ENCODE measurements around the gene BNC2.

The BNC2 gene

DNA sequence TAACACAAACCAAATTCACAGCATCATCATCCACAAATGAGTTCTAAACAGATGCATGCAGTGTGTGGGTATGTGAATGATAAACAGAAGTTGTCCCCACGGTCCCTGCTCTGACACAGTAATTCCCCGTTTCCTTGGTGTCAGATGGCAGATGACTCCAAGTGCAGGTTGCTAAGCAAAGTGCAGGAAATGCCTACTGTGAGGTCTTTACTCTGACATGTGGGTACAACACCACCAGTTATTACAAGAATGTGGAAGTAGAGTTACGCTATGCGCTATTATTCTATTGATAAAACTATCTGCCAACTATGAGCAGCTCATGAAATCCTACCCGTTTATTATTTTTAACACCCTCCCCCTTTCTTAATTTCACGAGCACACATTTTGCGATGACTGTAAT is 448.9 kb downstream of the BNC2 start:
- DNase-seq, result no peak

DNA sequence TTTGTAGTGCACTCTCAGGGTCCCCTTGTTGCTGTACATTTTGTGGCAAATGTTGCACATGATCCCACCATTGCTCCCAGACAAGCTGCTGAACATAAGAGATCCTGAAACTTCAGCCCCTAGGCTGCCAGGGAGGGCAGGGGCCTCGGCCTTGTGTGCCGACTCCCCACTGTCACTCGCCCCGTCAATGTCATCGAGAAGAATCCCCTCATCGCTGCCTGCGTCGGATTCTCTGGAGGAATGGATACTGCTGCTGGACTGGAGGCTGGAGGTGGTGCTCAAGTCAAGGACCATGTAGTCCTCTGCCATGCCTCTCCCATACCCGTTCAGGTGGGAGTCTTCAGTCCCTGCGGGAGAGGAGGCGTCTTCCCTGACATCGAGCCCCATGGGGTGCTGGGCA is 451.3 kb downstream of the BNC2 start:
- no peak for DNase-seq

DNA sequence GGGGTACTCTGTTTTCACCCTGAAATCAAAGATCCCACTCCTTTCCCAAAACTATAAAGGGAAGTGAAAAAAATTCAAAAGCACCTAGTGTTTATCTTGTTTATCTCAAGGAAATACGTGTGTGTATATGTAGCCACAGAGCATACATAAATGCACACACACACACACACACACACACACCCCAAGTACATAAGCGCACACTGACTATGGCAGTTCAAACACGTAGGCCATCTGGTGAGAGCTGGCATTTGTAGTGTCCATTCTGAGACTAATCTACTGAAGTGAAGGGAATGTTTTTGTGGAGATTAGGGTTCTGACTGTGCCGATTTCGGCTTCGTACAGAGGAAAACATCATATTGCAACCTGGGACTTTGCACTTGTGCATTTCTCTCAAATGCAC is 451.7 kb downstream of the BNC2 start:
- no peak for DNase-seq

GRCh38 chr9:16417749-16418148 is 452.7 kb downstream of the BNC2 start:
- no peak for DNase-seq

DNA sequence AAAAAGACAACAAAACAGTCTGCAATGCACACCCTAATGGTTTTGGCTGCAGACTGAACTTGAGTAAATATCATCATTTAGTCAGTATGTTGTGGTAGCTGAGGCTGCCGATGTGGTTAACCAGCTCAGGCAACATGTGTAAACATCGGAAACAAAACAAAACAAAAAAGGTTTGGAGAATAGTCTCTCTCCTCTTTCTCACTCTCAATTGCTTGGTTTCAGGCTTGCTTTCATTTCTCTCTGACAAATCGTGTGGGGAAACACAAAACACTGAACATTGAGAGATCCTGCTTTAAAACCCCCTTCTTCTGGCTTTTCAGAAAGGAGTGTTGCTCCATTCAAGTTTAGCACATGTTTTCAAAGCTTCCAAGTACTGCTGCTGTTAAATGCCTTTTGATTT is 453.3 kb downstream of the BNC2 start:
- DNase-seq, result no peak

- no peak for DNase-seq
Measured at GRCh38 chr9:16414451-16414850, 456.0 kb downstream of the BNC2 start.

DNA sequence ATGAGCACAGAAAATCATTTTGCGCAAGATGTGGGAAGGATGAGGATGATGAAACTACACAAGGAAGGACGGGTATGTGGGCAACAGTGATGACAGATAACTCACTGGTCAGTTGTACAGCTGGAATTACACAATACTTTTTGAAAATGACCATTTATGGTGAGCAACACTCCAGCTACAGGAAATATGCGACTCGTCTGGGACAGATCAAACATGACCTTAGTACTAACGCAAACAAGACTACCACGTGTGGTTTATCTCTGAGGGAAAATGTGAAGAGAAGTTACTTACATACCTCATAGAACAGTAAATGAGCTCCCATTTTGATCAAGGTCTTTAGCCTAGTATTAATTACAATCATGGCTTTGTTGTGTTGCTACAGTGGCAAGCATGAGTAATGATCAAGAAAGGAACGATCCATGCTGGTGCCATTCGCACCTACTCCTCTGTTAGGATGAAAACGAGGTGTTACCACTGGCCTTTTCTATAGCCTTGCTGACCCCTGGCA is 456.9 kb downstream of the BNC2 start:
- DNase-seq, result no peak

DNA sequence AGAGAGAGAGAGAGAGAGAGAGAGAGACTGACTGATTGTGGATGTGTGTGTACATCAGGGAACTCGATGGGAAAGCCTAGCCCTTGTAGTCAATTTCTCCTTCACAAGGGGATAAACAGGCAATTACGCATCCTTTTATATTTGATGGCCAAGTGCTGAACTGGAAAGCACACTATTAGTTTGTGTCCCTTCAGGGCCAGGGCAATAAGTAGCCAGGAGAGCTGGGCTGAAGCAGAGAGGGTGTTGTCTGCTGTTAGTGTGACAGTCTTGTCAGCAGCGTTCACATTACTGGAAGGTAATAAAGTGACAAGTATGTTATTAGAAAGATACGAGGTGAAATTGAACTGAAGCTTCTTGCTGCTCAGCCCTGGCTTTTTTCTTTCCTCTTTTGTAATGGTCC is 457.7 kb downstream of the BNC2 start:
- no peak for DNase-seq

GRCh38 chr9:16411311-16411710 is 459.2 kb downstream of the BNC2 start:
- DNase-seq, result no peak

GRCh38 chr9:16410601-16411280 is 459.7 kb downstream of the BNC2 start:
- DNase-seq, result no peak

DNA sequence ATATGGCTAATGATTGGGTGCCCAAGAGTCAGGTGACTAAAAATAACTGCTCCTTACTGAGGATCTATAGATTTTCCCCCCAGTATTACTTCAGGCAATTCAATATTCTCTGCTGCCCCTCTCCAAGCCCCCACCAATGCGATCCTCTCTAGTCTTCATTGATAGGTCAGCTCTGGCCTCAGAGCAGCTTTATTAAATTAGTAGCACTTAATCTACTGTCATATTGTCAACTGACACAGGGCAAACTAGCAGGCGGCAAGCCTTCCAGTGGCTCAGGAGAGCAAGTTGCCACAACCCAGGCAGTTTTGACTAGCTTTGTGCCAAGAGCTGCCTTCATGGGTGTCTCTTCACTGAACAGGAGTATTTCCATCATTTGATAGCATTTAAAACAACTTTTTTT is 462.9 kb downstream of the BNC2 start:
- no peak for DNase-seq

- no peak for DNase-seq
Measured at GRCh38 chr9:16406526-16407225, 463.8 kb downstream of the BNC2 start.

GRCh38 chr9:16405421-16405820 is 465.0 kb downstream of the BNC2 start:
- DNase-seq, result no peak

DNA sequence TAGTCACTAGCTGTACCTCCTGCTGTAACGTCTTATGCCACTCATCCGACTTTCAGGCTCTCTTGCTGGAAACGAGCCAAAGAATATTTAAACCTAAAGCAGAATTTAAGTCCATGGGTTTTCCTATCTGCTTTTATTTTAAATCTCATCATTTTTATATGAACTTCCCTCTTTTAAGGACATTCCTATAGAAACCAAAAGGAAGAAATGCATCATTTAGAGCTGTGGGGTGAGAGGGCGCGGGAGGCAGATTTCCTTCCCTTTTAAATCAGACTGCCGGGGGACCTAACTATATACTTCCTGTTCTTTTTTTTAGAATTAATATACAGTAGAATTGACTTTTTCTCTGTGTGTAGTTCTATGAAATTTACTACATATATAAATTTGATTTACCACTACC is 468.8 kb downstream of the BNC2 start:
- DNase-seq, result no peak

DNA sequence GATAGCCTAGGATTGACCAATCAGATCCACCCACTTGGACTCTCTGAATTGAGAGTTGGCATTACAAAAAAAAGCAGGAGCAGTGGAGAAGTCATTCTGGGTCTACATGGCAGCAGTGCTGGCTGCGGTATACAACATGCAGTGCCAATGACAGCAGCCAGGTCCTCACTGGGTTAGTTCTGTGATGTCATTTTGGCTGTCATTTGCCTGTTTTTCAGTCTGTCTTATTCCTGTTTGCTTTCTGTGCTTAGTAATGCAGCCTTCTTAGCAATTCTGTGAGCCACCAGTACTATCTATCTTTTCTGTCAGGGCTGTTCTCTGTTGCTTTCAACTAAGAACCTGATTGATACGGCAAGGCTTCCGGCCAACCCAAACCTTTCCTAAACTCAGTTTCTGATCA is 471.8 kb downstream of the BNC2 start:
- DNase-seq, result no peak

- DNase-seq, result no peak
Measured at GRCh38 chr9:16396389-16396788, 474.1 kb downstream of the BNC2 start.

DNA sequence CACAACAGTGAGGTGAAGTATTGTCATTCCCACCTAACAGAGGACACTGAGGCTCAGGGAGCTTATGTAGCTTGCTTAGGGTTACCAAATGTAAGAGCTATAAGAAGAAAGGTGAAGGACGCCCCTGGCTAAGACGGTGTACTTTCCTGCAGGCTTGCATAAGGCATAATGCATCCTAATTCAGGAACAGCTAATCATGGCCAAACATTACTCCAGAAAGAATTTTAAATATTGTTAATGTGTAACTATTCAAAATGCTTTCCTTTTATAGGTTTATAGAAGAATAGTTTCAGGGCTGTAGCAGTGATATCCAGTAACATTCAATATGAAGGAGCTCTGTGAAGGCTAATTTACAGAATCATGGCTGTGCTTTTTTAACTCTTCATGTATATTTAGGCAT is 479.1 kb downstream of the BNC2 start:
- no peak for DNase-seq

GRCh38 chr9:16387382-16387781 is 483.1 kb downstream of the BNC2 start:
- no peak for DNase-seq

DNA sequence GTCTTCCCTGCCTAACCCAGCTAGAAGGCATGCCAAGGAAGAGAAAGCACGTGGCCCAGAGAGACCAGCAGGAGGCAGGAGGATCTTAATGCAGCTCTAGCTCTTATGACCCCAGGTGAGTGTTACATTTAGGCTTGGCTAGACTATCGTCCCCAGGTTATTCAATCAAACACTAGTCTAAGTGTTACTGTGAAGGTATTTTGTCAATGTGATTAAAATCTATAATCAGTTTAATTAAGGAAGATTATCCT is 483.7 kb downstream of the BNC2 start:
- DNase-seq, result no peak

- no peak for DNase-seq
Measured at GRCh38 chr9:16386007-16386826, 484.3 kb downstream of the BNC2 start.

DNA sequence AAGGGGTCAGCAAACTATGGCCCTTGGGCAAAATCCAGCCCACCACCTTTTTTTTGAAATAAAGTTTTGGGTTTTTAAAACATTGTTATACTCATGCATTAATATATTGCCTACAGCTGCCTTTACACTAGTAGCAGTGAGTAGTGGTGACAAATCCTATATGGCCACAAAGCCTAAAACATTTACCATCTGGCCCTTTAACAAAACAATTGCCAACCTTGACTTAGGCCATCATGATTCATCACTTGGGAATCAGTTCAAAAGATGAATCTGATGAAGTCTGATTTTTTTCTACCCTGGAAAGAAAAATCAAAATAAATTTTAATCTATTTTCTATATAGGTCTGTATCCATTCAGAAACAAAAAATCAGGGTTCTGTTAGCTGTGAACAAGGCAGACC is 484.9 kb downstream of the BNC2 start:
- no peak for DNase-seq

DNA sequence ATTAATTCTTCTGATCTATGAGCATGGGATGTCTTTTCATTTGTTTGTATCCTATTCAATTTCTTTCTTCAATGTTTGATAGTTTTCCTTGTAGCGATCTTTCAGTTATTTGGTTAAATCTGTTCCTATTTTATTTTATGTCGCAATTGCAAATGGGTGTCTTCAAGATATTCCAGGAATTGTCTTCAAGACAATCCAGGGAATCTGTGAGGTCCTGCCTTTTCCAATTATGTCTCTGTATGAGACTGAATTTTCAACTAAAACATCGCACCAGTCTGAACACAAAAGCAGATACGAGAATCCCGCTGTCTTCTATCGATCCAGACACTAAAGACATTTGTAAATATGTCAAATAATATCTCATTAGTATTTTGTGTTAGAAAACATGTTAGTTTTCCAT is 485.5 kb downstream of the BNC2 start:
- DNase-seq, result no peak

GRCh38 chr9:16377311-16377710 is 493.2 kb downstream of the BNC2 start:
- no peak for DNase-seq
